ENCODE results near the gene MCRIP1. TPM values are rescaled to one million over a fixed set of nuclear protein-coding genes. Genes with fewer than 3 reads are reported as not detected.
A peak's percentile ranks its signal among the peaks of the same experiment; 100 is the strongest.

The MCRIP1 gene
- total and polyA plus RNA-seq, 10 of the 15 experiments (the other 5 are each of a cell fraction or from before 2014, with no cell fraction given) = 0.31 to 54.4 (median 30.8) TPM

- no peak for DNase-seq (ENCODE audit: low read depth, low spot score)
- no TSS peak for BruUV-seq (replicated peaks)
- ATAC-seq = no peak
- H3K4me1 ChIP-seq (ENCODE audit: control insufficient read depth, insufficient read depth, low read length) = peaks cover 11% of the 10 kb centered on the region
- no peak overlapping the region for H3K9ac ChIP-seq (ENCODE audit: control insufficient read depth, insufficient read depth, low read length)
- intact Hi-C loops (cut with micrococcal nuclease; ENCODE audit: unreplicated experiment) (no loop called here), in situ Hi-C loops (cut with MboI) (no loop called here)
- H3K4me2 ChIP-seq (ENCODE audit: control insufficient read depth, insufficient read depth) = no peak overlapping the region
- no peak for FAIRE-seq
- CTCF ChIA-PET = interaction anchor here (1.3 to 2.5 kb wide), 2 partner anchors 14 to 25 kb away, joined by 3 to 10 read pairs; no protein-coding TSS in a partner anchor
- H3K27ac ChIP-seq (ENCODE audit: control insufficient read depth, insufficient read depth) = no peak overlapping the region
- no peaks in the 10 kb centered on the region for H3K9me3 ChIP-seq (replicated peaks; ENCODE audit: control insufficient read depth, insufficient read depth, low read length)
- H2AFZ ChIP-seq (ENCODE audit: control insufficient read depth, low read depth, low read length) = no peak overlapping the region
- H3K27me3 ChIP-seq (replicated peaks in 1 of 2; ENCODE audit: control insufficient read depth in 2 of 2, insufficient read depth in 2 of 2, low read length in 1 of 2) = no peaks in the 10 kb centered on the region
- H3K79me2 ChIP-seq (ENCODE audit: control insufficient read depth, insufficient read depth, low read length) = peaks cover 67% of the 10 kb centered on the region
- H3K4me3 ChIP-seq = no peak overlapping the region
- peaks cover 9 to 24% of the 10 kb centered on the region in 2 experiments; a peak in 3 of 4 replicates for H3K36me3 ChIP-seq (ENCODE audit: control insufficient read depth in 2 of 2, insufficient read depth in 2 of 2, low read length in 1 of 2)
- WGBS (ENCODE audit: insufficient coverage, insufficient replicate concordance, low lambda C conversion rate, missing lambda C conversion rate) = 74% methylated on average over 18 of the region's 28 CpGs
- POLR2A ChIA-PET = interaction anchor here (2.2 to 3.5 kb wide), 2 partner anchors 25 to 57 kb away, joined by 13 to 26 read pairs; partner anchors contain the start of genes ALYREF and ANAPC11
- SMC1A ChIA-PET (ENCODE audit: uncharacterized antibody, unreplicated experiment) = no interaction called here
- RAD21 ChIA-PET (ENCODE audit: unreplicated experiment) = no interaction called here
- 0 out of 2 replicates have a peak, but pooled peaks cover 3% of the 10 kb centered on the region for H4K20me1 ChIP-seq (ENCODE audit: control insufficient read depth, insufficient read depth)
- TF ChIP-seq ATF2 (IDR thresholded peaks at IDR 0.05; ENCODE audit: low read length) (no peak), EGR1 (IDR thresholded peaks at IDR 0.05; ENCODE audit: borderline replicate concordance in 1 of 2, low read depth in 2 of 2, low read length in 2 of 2) (no peak), RB1 (IDR thresholded peaks at IDR 0.05; ENCODE audit: borderline replicate concordance) (no peak), KLF5 (IDR thresholded peaks at IDR 0.05; ENCODE audit: partially characterized antibody) (no peak), JUNB (IDR thresholded peaks at IDR 0.05) (no peak), PAX5 (IDR thresholded peaks at IDR 0.05; ENCODE audit: borderline replicate concordance, low read depth, low read length) (no peak), RAD51 (IDR thresholded peaks at IDR 0.05) (no peak), DPF2 (IDR thresholded peaks at IDR 0.05) (no peak), REST (IDR thresholded peaks at IDR 0.05; ENCODE audit: low read depth, low read length) (no peak), CHD2 (IDR thresholded peaks at IDR 0.05; ENCODE audit: borderline replicate concordance, low read depth, low read length) (peak; percentile 49; the same call in 1 of the 2 replicates), SMAD5 (IDR thresholded peaks at IDR 0.05; ENCODE audit: low read depth) (no peak)
- TF ChIP-seq, protein P1, sequence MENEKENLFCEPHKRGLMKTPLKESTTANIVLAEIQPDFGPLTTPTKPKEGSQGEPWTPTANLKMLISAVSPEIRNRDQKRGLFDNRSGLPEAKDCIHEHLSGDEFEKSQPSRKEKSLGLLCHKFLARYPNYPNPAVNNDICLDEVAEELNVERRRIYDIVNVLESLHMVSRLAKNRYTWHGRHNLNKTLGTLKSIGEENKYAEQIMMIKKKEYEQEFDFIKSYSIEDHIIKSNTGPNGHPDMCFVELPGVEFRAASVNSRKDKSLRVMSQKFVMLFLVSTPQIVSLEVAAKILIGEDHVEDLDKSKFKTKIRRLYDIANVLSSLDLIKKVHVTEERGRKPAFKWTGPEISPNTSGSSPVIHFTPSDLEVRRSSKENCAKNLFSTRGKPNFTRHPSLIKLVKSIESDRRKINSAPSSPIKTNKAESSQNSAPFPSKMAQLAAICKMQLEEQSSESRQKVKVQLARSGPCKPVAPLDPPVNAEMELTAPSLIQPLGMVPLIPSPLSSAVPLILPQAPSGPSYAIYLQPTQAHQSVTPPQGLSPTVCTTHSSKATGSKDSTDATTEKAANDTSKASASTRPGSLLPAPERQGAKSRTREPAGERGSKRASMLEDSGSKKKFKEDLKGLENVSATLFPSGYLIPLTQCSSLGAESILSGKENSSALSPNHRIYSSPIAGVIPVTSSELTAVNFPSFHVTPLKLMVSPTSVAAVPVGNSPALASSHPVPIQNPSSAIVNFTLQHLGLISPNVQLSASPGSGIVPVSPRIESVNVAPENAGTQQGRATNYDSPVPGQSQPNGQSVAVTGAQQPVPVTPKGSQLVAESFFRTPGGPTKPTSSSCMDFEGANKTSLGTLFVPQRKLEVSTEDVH (IDR thresholded peaks at IDR 0.05; ENCODE audit: low read depth, partially characterized antibody) = no peak
- TF ChIP-seq, protein P2, sequence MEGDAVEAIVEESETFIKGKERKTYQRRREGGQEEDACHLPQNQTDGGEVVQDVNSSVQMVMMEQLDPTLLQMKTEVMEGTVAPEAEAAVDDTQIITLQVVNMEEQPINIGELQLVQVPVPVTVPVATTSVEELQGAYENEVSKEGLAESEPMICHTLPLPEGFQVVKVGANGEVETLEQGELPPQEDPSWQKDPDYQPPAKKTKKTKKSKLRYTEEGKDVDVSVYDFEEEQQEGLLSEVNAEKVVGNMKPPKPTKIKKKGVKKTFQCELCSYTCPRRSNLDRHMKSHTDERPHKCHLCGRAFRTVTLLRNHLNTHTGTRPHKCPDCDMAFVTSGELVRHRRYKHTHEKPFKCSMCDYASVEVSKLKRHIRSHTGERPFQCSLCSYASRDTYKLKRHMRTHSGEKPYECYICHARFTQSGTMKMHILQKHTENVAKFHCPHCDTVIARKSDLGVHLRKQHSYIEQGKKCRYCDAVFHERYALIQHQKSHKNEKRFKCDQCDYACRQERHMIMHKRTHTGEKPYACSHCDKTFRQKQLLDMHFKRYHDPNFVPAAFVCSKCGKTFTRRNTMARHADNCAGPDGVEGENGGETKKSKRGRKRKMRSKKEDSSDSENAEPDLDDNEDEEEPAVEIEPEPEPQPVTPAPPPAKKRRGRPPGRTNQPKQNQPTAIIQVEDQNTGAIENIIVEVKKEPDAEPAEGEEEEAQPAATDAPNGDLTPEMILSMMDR (IDR thresholded peaks at IDR 0.05 in 2 of 3, conservative IDR thresholded peaks at IDR 0.05 in 1 of 3; ENCODE audit: control insufficient read depth in 2 of 3, extremely low read depth in 1 of 3, insufficient read depth in 1 of 3, low read depth in 3 of 3, low read length in 3 of 3) = no peak
Measured at GRCh38 chr17:81867991-81868673, 35.0 kb upstream of the MCRIP1 start.
